ENCODE measurements around the gene CTXND1.

The CTXND1 gene

DNA sequence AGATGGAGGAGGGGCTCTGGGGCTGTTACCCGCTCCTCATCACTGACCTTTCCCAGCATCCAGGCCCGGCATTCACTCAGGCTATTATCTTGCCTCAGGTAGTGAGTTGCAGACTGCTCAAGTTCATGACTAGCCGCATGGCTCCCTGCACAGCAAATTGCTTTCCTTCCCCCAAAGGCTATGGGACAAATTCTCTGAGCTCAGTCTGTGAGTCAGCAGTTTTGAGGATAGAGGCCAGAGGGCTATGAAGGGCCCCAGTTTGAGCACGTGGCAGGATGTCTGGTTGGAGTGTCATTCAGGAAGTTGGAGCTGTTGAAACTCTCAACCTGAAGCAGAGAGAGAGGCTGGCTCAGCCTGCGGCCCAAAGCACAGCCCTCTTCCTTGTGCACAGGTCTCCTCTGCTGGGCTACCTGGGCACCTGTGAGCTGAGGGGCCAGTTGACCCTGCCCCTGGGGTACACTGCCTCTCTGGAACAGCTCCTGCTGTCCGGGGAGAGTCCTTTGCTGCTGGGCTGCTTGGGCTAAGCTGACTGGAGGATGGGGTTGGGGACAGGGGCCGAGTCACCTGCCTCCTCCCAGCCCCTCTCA is 91.3 kb downstream of the CTXND1 start:
- Histone ChIP-seq H3K4me3 (ENCODE audit: low read depth, low read length) (no peak overlapping the region), H3K9me3 (ENCODE audit: control insufficient read depth, insufficient read depth, low read depth, low read length) (no peaks in the 10 kb centered on the region), H3K4me1 (ENCODE audit: control insufficient read depth, insufficient read depth, low read length) (no peaks in the 10 kb centered on the region), H3K36me3 (ENCODE audit: control insufficient read depth in 2 of 2, insufficient read depth in 1 of 2, low read length in 2 of 2) (peaks cover 6 to 54% of the 10 kb centered on the region in 2 experiments; a peak in 2 of 3 replicates), H3K27ac (ENCODE audit: extremely low read depth, low read depth, low read length) (no peak overlapping the region)
- TF ChIP-seq IKZF3 (tag by site-specific recombination; IDR thresholded peaks at IDR 0.05) (no peak), ZNF658 (tag by site-specific recombination; IDR thresholded peaks at IDR 0.05) (no peak)
- ChIA-PET CTCF (interaction anchor here (0.7 kb wide), 1 partner anchor 827 kb away, joined by 6 read pairs; no protein-coding TSS in a partner anchor), POLR2A (interaction anchor here (0.7 kb wide), 1 partner anchor 565 kb away, joined by 5 read pairs; no protein-coding TSS in a partner anchor)

DNA sequence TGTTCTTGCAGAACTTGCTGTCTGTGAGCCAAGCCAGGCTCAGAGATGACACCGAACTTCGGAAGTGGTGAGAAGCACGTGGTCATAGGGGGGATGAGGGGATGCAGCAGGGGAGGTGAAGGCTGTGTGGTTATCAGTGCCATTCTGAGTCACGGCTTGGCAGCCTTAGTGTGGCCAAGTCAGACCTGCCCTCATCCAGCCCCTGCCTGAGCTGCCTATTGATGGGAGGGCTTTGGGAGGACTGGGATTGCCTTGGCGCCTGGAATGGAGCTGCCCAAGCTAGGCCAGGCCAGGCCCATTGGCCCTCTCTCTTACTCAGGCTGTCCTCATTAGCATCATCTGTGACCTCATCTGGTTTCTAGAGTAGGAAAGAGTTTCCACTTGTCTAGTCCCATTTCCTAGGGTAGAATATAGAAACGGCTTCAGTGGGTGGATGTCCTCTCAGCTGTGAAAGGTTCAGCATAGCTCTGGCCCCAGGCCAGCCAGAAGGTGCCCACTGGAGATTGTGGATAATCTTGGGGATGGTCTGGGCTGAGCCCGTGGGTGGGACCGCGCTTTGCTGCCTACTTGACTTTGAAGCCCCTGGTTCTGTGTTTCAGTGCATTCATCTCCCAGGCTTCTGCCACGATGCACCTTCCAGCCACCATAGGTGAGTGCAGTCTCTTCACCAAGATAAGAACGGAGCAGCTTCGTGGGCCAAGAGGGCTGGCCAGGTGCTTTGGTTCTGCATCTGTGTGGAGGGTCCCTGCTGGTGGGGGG is 92.0 kb downstream of the CTXND1 start:
- TF ChIP-seq ZBTB26 (tag by site-specific recombination; optimal IDR thresholded peaks at IDR 0.05) (no peak), ZNF654 (tag by site-specific recombination; IDR thresholded peaks at IDR 0.05; ENCODE audit: low read depth) (no peak), PATZ1 (tag by site-specific recombination; IDR thresholded peaks at IDR 0.05) (no peak), SCRT2 (tag by site-specific recombination; IDR thresholded peaks at IDR 0.05) (no peak), TRIM28 (IDR thresholded peaks at IDR 0.05; ENCODE audit: borderline replicate concordance, low read length) (no peak), ZNF560 (tag by site-specific recombination; IDR thresholded peaks at IDR 0.05; ENCODE audit: borderline replicate concordance) (no peak), ZNF529 (tag by site-specific recombination; IDR thresholded peaks at IDR 0.05; ENCODE audit: insufficient replicate concordance) (no peak), ZBTB21 (tag by site-specific recombination; IDR thresholded peaks at IDR 0.05) (no peak), ZSCAN23 (tag by site-specific recombination; IDR thresholded peaks at IDR 0.05) (no peak), ZNF394 (tag by site-specific recombination; IDR thresholded peaks at IDR 0.05; ENCODE audit: borderline replicate concordance) (no peak)
- TF ChIP-seq, protein P1, sequence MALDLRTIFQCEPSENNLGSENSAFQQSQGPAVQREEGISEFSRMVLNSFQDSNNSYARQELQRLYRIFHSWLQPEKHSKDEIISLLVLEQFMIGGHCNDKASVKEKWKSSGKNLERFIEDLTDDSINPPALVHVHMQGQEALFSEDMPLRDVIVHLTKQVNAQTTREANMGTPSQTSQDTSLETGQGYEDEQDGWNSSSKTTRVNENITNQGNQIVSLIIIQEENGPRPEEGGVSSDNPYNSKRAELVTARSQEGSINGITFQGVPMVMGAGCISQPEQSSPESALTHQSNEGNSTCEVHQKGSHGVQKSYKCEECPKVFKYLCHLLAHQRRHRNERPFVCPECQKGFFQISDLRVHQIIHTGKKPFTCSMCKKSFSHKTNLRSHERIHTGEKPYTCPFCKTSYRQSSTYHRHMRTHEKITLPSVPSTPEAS (tag by site-specific recombination; IDR thresholded peaks at IDR 0.05): no peak
- H3K36me3 ChIP-seq (ENCODE audit: control insufficient read depth in 2 of 2, insufficient read depth in 1 of 2, low read length in 2 of 2): peaks cover 6 to 54% of the 10 kb centered on the region in 2 experiments; a peak in 2 of 3 replicates
- H3K4me3 ChIP-seq (ENCODE audit: low read depth, low read length): no peak overlapping the region
- no peak overlapping the region for H3K27ac ChIP-seq (ENCODE audit: extremely low read depth, low read depth, low read length)
- no peaks in the 10 kb centered on the region for H3K4me1 ChIP-seq (ENCODE audit: control insufficient read depth, insufficient read depth, low read length)
- H3K9me3 ChIP-seq (ENCODE audit: control insufficient read depth, insufficient read depth, low read depth, low read length): no peaks in the 10 kb centered on the region
- ChIA-PET POLR2A (no interaction called here), CTCF (no interaction called here)

DNA sequence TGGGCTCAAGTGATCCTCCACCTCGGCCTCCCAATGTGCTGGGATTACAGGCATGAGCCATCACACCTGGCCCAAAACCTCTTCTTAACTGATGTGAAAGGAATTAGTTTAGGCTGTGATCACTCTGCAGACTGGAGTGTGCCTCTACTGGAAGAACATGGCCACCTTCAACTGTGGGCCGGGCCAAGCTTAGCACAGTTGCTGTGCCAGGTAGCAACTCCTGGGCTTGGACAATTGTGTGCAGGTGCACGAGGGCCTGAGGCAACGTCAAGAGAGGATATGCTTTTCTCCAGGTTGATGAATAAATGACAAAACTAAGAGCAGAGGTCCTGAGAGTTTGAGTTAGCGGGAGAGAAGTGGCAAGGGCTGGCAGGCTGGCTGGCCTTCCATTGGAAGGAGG is 92.7 kb downstream of the CTXND1 start:
- ChIA-PET POLR2A (no interaction called here), CTCF (interaction anchor here (1.1 kb wide), 1 partner anchor 14 kb away, joined by 3 read pairs; no protein-coding TSS in a partner anchor)
- H3K9me3 ChIP-seq (ENCODE audit: control insufficient read depth, insufficient read depth, low read depth, low read length): no peaks in the 10 kb centered on the region
- peaks cover 6 to 50% of the 10 kb centered on the region in 2 experiments; a peak in 2 of 3 replicates for H3K36me3 ChIP-seq (ENCODE audit: control insufficient read depth in 2 of 2, insufficient read depth in 1 of 2, low read length in 2 of 2)
- no peak overlapping the region for H3K27ac ChIP-seq (ENCODE audit: extremely low read depth, low read depth, low read length)
- no peaks in the 10 kb centered on the region for H3K4me1 ChIP-seq (ENCODE audit: control insufficient read depth, insufficient read depth, low read length)
- no peak overlapping the region for H3K4me3 ChIP-seq (ENCODE audit: low read depth, low read length)
- TF ChIP-seq ZBTB44 (tag by site-specific recombination; IDR thresholded peaks at IDR 0.05) (no peak), KLF7 (tag by site-specific recombination; IDR thresholded peaks at IDR 0.05; ENCODE audit: borderline replicate concordance) (no peak), GFI1B (tag by site-specific recombination; IDR thresholded peaks at IDR 0.05) (no peak), ZNF426 (tag by site-specific recombination; IDR thresholded peaks at IDR 0.05) (no peak), ZBTB11 (tag by site-specific recombination; conservative IDR thresholded peaks at IDR 0.05; ENCODE audit: low read depth) (no peak), ZNF596 (tag by site-specific recombination; IDR thresholded peaks at IDR 0.05) (no peak), ZNF626 (tag by site-specific recombination; IDR thresholded peaks at IDR 0.05) (no peak)

All from HEK293 (cell line).